ENCODE results near the gene MELTF.

DNA sequence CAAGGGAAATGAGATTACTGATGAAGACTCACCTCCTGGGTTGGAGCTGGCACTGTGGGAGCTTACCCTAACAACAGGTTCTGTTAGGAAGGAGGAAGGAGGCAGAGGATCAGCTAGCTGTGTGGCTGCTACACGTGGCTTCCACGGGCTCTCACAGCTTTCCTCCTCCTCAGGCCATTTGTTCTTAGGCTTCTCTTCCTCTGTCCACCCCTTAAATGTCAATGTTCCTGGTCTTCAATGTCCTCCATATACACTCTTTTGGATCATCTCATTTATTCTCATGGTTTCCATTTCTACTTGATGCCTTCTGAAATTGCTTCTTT lies 66.0 kb downstream of the MELTF start:
- TF ChIP-seq CTCF (IDR thresholded peaks at IDR 0.05) (no peak), POLR2A (IDR thresholded peaks at IDR 0.05) (no peak)

All from Peyer's patch (tissue), 4 donors.